HG03460 (cell line): Measurements from ENCODE around the gene ZEB2.
"Not testable (repeated sequence)": the region's sequence is repeated elsewhere in the genome, so short reads cannot be mapped to it uniquely, and the experiment has no call there.

Source experiments
- ATAC-seq: cut with Tn5 transposase; IDR thresholded peaks from one replicate; pipeline ENCODE4 v1.9.1; 2021; ENCODE audit not compliant: unreplicated experiment

The ZEB2 gene

DNA sequence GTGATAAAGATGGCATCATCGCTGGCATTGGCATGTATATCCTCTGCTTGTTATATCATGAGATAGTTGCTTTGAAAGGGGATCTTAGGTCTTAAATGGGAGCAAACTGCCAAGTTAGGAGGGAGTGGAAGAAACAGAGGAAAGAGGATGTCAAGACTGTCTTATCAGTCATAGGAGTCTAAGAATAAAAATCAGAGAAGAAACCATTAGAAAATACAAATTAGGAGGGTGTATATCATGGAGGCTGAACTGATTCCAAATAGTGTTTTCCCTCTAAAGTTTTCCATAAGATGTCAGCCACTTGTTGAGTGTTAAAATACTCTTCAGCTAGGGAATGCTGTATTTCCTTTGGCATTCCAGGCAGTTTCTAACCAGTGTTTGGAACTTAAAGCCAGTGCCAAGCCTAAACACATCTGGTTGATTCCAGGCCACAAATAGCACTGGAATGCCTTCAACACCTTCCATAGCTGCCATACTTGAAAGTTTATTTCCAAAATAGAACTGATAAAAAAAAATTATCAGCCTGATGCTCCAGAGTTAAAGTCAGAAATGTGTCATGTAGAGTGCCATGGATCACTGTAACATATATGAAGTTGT lies 129.4 kb downstream of the ZEB2 start:
- ATAC-seq, result no peak

DNA sequence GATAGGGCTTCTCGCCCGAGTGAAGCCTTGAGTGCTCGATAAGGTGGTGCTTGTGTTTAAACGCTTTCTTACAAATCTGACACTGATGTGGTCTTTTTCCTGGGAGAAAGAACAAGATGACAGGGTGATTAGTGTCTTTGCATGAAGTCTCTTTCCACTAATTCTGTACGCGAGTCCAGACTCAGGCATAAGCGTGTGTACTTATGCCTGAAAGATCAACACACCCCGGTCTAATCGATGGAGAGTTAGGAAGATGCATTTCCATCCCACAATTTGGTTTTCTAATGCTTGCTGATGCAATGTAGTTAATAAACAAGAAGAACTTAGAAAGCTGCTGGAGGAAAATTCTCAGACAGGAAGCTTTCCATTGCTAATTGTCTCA lies 130.0 kb downstream of the ZEB2 start:
- ATAC-seq, result no peak

DNA sequence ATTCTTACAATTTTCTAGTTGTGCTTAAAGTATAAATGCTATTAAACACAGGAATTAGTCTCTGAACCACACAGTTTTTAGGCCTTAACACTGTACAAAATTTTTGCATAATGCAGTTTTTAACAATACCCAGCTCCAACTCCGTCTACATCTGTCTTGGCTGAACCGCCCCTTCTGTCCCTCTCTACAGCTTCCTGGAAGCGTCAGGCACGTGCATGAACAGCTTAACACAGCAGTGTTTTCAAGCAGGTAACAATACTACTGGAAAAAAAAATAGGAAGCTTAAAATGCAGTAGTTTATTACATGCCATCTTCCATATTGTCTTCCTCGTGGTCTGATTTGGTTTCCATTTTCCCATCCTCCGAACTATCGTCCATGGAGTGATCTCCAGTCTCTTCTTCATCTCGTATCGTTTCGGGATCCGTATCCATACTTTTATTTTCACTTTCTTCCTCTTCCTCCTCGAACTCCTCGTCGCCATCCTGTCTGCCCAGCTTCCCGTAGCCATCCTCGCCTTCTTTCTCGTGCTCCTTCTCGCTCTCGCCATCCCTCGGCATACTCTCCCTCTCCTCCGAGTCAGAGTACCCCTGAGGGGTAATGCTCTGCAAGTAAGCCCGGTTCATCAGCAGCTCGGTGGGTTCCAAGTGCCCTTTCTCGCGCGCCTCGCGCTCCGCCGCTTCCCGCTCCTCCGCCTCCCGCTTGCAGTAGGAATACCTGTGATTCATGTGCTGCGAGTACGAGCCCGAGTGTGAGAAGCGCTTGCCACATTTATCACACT lies 130.6 kb downstream of the ZEB2 start:
- ATAC-seq, result no peak

DNA sequence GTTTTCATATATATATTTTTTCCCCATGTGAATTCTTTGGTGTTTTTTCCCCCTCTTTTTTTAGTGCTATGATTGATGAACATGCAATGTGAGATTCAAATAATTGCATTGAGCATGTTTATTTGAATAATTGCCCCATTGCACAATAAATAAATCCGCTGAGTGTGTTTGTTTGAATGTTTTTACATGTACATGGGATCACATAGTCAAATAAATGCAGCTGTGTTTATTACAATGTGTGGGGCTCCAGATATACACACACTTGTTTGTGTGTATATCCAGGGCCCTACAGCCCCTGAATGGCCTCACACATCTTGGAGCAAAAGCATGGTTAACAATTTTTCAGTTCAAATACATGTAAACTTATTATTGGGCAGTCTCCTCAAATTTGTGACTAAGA lies 134.5 kb downstream of the ZEB2 start:
- no peak for ATAC-seq

DNA sequence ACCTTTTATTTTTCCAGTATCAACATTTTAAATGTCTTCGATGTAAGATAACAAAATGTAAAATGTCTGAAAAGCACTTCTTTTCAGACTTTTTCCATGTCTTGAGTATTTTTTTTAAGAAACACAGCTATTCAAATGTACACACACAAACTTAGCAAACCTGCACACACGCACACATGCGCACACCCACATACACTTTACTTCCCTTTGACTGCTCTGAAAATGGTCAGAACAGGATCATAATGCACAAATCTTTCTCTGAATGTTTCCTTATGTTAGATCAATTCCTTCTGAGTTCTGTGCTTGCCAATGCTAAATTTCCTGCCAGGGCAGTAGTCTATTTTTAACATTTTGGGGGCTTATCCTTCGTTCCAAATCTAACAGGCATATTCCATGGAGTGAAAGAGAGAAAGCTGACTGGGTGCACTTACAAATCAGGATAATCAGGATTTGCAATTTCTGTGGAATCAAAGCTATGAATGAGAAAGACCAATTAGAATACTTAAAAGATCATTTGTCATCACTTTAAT lies 136.3 kb downstream of the ZEB2 start:
- ATAC-seq, result no peak

DNA sequence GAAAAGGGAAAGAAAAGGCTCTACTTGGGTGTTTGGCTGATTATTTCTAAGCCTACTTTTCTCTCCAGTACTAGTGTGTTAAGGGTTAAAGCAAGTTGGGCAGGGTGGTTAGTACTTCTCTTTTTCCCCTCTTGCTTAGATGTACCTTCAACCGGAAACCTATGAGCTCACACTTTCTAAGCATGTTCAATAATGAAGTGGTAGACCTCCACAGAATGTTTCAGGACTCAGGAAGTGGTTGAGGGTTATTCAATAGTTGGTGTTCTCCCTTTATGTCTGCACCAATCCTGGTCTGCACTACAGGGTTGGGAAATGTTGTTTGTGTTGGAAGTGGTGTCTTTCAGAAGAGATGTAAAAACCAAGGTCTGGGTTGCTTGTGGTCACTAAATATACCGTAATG lies 137.1 kb downstream of the ZEB2 start:
- ATAC-seq, result peak; percentile 100

DNA sequence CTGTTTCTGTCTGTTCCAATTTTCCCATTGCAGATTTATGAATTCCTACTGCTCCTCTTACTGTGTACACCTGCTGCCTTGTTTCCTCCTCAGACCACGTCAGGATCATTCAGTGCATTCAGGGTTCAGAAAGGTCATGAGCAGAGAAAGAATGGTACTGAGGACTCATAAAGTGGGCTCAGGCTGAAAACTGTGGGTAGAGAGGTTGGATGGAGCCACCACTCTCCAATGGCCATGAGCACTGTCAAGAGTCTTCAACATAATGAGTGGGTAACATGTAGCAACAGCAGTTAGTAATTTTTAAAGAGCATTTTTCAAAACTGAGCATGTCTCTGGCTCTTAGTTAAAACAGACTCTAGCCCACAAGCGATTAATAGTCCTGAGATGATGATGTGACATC lies 138.2 kb downstream of the ZEB2 start:
- ATAC-seq, result no peak

DNA sequence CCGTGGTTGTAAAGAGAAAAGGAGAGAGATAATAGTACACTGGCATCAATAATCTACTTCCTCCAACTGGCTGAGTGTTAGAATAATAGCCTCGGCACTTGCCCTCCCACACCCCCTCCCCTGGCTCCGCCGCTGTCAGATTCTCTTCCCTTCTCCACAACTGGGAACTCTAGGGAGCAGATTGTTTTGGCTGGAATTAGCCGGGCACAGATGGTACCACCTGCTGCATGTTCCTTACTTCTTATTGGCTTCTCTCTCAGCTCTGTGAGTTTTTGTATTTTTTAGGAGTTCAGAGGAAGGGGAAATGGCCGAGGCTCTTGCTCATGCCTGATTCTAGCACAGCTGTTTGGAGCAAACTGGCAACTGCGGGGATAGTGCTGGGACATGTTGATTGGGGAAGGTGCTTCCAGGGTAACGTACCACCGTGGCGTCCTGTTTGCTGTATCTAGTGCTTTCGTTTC lies 140.0 kb downstream of the ZEB2 start:
- no peak for ATAC-seq

DNA sequence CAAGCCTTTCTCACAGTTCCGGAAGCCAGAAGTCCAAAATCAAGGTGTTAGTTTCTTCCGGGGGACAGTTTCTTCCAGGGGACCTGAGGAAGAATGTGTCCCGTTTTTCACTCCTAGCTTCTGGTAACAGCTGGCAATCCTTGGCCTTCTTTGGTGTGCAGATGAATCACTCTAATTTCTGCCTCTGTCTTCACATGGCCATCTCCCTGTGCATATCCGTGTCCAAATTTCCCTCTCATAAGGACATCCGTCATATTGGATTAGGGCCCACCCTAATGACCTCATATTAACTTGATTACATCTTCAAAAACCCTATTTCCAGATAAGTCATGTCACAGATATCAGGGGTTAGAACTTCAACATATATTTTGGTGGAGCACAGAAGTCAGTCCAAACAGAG lies 141.4 kb downstream of the ZEB2 start:
- ATAC-seq, result no peak

DNA sequence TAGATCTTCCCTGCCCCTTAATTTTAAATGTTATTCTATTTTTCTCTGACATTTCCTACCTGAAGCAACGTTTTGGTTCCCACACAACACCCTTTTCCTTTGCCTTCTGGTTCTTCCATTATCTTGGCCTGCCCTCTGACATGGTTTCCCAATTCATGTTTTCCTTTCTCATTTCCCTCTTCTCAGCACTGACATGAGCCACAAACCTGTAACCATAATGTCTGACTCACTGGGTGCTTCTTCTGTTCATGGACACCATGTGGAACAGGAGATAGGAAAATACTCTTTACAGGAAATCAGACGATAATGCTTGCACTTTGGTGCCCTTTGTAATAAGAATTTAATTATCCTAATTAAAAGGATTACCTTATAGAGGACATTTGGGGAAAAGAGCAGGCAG lies 142.0 kb downstream of the ZEB2 start:
- no peak for ATAC-seq

DNA sequence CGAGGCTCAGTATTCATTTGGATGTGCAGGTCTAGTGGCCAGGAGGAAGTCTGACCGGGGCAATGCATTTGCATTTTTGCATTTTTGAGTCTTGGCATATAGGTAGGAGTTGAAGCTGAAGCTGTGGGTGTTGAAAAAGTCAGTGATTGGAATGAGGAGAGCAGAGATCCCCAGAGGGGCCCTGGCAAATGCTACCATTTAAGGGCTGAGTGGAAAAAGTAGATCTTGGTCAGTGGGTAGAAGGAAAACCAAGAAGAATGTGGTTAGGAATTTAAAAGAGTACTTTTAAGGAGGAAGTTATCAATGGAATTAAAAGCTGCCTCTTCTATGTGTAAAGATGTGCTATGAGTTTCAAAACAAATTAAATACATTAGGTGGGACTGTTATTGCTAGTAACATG lies 143.0 kb downstream of the ZEB2 start:
- no peak for ATAC-seq

DNA sequence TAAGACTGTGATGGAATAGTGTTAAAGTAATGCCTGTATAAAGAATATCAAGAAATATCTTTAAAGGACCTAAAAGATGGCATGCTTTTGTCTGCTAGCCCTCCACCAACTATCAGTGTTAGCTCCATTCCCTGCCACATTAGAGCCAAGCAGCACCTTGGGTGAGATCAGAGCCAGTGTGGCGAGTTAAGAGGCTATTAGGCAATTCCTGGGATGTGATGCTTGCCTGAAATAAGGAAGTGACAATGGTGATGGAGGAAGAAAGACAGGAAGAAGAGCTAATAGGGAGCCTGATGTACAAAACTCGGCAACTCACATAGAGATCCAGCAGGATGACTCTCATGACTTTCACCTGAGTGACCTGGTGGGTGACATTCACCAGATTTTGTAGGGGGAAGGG lies 143.5 kb downstream of the ZEB2 start:
- no peak for ATAC-seq

DNA sequence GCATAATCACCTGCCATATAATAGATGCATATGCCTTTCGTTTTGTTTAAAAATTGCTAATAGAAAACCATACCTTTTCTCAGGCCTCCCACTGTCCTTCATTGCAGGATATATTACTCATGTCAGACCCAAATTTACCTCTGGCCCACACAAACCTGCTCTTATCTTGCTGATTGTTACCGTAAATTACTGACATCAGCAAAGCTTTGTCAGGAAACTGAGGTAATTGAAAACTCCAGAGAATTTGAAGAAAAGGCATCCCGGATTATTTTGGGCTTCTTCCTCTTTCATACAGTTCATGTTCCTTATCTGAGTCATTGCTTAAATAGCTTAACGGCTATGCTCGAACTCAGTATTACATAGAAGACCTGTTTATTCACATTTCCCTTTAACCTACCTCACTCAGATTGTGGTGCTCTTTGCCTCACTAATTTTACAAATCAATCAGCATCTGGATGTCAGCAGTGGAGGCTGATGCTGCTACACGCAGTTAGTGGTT lies 145.7 kb downstream of the ZEB2 start:
- ATAC-seq, result peak; percentile 60

DNA sequence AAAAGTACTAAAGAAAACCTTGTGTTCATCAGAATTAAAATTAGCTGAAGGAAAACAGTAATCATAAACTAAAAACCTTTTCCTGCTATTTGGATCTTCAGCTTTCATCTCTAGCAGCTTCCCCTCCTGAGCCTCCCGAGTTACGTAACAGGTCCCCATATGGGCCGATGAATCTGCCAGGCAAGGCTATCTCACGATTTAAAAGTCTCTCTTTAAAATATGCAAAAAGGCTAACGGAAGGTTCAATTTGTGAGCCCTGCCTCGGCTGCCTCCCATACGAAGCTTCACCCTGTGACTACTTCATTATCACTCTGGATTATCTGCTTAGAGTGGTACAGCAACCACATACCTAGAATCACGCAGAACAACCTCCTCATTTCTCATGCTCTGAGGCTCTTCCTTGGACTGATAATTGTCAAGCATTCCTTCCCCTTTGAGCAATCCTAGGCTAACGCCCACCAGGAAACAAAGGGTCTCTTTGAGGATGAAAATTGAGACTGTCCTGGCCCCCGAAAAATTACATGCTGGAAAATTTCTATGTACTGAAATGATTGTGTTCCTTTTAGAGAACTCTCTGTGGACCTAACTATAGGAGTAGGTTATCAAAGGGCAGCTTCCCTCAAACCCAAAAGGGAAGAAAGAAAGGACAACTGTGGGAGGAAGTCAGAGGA lies 147.4 kb downstream of the ZEB2 start:
- no peak for ATAC-seq

DNA sequence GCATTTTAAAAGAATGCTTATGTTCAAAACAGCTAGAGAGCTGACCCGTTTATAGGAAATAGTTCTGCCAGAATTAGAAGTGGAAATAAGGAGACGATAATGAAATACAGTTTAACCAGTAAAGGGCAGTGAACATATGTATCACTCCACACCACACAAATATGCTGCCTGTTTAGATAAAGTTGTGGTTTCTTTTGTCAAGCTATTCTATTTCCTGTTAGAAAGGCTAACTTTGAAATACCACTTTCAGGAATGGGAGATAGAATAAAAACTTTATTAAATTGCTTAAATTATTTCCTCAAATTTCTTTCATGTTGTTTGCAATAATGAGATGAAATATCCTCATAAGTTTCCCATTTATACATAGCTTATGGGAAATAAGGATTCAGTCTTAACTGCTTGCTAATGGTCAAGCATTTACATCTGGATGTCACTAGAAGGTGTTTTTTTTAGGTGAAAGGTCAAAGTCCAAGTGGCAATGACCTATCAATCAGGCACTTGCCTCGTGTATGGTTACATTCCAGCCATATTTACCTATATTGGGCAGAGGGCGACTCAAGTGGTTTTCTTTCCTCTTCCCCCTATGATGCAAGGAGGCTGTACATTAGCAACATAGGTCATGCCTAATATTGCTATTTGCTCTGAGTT lies 148.9 kb downstream of the ZEB2 start:
- no peak for ATAC-seq

DNA sequence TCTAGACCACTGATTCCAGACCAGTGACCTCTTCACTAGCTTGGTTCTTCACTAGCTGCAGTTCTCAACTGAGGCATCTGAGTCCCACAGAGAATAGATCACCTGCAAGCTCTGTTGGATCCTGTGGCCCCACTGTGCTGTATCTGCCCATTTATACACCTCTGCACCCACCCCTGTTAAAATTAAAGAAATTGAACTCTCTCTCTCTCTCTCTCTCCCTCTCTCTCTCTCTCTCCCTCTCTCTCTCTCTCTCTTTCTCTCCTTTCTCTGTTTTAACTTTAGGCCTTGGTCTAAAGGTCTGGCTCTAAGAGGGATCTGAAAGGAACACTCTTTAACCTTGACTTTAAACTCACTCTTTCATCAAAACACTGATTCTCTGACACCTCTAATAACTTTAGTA lies 150.5 kb downstream of the ZEB2 start:
- ATAC-seq, result no peak

DNA sequence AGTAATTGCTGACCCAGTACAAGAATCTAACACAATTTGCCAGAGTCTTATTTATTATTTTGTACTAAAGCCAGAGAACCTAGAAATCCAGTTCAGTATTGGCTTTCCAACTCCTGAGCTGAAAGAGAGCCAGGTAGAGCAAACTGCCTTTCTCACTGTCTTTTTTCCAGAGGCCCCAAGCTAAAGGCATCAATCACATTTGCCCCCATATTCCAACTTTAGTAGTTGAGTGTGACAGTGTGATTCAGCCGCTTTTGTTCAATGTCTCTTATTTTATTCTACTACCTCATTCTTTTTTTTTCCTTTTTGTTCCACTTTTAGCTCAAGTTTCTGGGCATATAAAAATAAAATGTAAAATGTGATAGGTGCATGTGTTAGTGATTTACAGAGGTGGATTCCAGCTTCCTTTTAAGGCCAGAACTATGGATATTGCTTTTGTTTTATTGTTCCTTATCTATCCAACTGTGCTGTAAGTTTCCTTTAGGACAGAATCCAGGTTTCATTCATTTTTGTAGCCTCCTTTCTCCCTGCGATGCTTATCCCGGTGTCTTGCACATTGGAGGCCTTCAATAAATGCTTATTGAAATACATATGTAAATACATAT lies 153.0 kb downstream of the ZEB2 start:
- ATAC-seq, result no peak

DNA sequence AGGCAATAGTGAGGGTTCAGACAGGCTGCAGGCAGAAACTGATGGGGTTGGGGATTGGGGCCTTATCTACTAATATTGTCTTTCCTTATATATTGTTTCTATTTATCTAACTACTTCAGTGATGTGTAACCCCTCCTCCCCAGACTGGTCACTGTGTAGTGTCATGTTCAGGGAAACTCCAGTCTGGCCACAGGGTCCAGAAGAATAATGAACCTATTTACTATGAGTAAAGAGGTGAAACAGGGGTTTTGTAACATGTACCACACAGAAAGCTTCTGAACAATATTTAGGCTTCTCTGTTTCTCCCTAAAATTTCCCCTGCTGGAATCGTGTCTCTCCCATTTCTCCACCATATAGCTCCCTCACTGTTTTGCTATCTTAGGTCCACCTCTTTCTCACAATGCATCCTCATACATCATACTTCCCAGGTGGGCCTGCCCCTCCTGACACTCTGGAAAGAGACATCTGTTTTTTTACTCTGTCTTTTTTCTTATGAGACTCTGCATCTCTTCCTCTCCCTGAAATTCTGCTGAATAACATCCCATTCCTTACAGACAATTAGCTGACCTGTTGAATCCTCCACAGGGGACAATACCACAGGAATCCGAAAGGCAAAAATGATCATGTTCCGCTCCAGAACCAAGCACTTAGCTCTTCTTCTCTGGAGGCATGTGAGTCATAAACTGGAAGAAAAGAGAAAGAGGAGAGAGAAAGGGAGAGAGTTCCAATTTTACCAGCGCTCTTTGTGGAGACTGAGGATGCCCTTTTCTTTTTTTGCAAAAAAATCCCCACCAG lies 154.8 kb downstream of the ZEB2 start:
- ATAC-seq, result peak; percentile 86

DNA sequence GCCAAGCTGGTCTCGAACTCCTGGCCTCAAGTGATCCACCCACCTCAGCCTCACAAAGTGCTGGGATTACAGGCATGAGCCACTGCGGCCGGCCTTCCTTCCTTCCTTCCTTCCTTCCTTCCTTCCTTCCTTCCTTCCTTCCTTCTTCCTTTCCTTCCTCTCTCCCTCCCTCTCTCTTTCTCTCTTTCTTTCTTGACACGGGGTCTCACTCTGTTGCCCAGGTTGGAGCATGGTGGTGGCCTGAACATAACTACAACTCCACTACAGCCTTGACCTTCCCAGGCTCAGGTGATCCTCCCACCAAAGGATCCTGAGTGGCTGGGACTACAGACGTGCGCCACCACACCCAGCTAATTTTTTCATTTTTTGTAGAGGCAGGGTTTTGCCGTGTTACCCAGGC lies 155.7 kb downstream of the ZEB2 start:
- ATAC-seq, result not testable (repeated sequence)

DNA sequence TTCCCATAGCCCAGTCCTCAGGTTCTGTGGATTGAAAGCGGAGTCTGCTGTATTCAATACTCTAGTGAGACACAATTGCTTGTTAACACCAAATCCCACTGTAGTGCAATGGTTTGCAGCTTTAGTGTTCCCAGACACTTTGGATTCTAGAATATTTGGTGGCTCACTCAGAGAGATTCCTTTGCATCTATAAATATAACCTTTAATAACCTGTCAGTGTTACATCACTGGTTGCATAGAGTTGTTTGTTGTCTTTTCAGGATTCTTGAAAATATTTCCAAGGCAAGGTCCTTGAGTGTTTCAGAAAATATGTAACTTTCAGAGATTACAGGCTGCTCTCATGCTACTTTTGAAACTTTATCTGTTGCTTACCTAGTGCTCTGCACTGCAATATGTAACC lies 157.5 kb downstream of the ZEB2 start:
- no peak for ATAC-seq
